Measurements from ENCODE around the gene IDE.

DNA sequence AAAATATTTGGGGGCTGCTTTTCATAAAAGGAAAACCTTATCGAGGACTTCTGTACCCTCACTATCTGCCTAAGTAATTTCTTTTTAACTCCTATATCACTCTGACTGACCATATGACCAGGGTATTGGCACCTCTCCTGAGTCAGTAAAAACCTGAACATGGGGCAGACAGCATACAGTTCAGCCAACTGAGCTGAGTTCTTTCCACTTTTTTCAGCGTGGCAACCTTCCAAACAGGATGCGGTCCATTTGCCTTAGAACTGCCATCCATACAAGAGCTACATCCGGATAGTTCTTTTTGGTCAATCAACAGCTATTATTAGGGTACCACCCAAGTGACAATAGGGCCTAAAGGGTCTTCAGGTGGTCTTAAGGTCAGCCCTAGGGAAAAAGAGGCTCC, 160.4 kb downstream of the IDE start:
- TF ChIP-seq POLR2AphosphoS5 (IDR thresholded peaks at IDR 0.05) (no peak), EP300 (IDR thresholded peaks at IDR 0.05) (no peak), POLR2A (IDR thresholded peaks at IDR 0.05) (no peak)
- TF ChIP-seq, protein P1, sequence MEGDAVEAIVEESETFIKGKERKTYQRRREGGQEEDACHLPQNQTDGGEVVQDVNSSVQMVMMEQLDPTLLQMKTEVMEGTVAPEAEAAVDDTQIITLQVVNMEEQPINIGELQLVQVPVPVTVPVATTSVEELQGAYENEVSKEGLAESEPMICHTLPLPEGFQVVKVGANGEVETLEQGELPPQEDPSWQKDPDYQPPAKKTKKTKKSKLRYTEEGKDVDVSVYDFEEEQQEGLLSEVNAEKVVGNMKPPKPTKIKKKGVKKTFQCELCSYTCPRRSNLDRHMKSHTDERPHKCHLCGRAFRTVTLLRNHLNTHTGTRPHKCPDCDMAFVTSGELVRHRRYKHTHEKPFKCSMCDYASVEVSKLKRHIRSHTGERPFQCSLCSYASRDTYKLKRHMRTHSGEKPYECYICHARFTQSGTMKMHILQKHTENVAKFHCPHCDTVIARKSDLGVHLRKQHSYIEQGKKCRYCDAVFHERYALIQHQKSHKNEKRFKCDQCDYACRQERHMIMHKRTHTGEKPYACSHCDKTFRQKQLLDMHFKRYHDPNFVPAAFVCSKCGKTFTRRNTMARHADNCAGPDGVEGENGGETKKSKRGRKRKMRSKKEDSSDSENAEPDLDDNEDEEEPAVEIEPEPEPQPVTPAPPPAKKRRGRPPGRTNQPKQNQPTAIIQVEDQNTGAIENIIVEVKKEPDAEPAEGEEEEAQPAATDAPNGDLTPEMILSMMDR (IDR thresholded peaks at IDR 0.05) = no peak
